22Rv1 (cell line): Measurements from ENCODE around the gene PTPN13.

ENCODE experiments used
- CTCF ChIP-seq: fragments of 450-650 bp; IDR thresholded peaks from 2 replicates; pipeline ENCODE4 v1.5.1; 2017; ENCODE audit warnings: mild to moderate bottlenecking
- ZFX ChIP-seq: fragments of 450-650 bp; IDR thresholded peaks from 2 replicates; pipeline ENCODE4 v1.6.1; 2017; ENCODE audit warnings: antibody characterized with exemption, borderline replicate concordance

- TF ChIP-seq CTCF (no peak), ZFX (no peak)
Observed at GRCh38 chr4:86615501-86615900, 21.4 kb downstream of the PTPN13 start.
